GM19025 (cell line): ENCODE measurements around the gene MYH11.
"Not testable (repeated sequence)": the region's sequence is repeated elsewhere in the genome, so short reads cannot be mapped to it uniquely, and the experiment has no call there.

Source experiments
- ATAC-seq: cut with Tn5 transposase; IDR thresholded peaks from one replicate; pipeline ENCODE4 v1.9.1; 2021; ENCODE audit warnings: mild to moderate bottlenecking, low read depth, moderate library complexity; ENCODE audit not compliant: unreplicated experiment

The MYH11 gene

DNA sequence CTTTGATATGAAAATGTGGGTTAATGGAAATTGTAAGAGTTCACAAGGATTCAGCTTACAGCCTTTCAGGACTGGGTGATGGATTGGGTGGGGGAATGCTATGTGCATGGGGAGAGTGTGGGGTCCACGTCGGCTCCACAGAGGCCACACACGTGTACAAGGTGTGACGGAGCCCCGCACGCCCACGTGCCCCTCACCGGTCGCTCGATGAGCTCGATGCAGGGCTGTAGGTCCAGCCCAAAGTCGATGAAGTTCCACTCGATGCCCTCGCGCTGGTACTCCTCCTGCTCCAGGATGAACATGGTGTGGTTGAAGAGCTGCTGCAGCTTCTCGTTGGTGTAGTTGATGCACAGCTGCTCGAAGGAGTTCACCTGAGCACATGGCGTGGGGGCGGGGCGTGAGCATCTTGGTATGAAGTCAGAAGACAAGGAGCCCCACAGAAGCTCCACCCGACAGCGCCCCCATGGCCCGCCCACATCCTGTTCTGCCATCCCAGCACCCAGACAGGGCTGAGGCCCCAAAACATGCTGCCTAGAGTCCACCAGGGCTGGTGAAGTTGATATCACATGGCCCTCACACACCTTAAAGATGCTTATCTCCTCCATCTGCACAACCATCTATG is 99.1 kb downstream of the MYH11 start:
- ATAC-seq, result no peak

DNA sequence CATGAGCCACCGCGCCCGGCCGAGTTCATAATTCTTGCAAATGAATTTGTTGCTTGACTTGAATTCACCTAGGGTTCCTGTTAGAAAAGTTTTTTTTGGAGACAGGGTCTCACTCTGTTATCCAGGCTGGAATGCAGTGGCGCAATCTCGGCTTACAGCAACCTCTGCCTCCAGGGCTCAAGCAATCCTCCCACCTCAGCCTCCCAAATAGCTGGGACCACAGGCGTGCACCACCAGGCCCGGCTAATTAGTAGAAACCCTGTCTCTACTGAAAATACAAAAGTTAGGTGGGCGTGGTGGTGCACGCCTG is 99.8 kb downstream of the MYH11 start:
- ATAC-seq, result no peak

GRCh38 chr16:15754821-15755534 is 101.8 kb downstream of the MYH11 start:
- no peak for ATAC-seq

GRCh38 chr16:15752717-15753488 is 103.9 kb downstream of the MYH11 start:
- ATAC-seq, result no peak

DNA sequence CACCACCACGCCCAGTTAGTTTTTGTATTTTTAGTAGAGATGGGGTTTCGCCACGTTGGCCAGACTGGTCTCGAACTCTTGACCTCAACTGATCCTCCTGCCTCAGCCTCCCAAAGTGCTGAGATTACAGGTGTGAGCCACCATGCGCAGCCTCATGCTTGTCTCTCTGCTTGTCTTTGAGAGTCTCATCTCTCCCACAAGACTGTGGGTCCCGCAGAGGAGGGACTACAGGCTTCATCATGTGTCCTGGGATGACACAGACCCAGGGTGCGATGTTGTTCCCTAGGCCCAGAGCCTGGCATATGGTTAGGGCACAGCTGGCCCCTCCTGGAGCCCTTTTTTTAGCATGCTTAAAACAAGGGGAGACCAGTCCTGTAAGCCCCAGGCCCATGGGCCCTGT is 104.9 kb downstream of the MYH11 start:
- no peak for ATAC-seq

- ATAC-seq, result no peak
These were observed 106.8 kb downstream of the MYH11 start for GRCh38 chr16:15749985-15750384.

- no peak for ATAC-seq
These were observed 107.5 kb downstream of the MYH11 start for GRCh38 chr16:15749371-15749770.

DNA sequence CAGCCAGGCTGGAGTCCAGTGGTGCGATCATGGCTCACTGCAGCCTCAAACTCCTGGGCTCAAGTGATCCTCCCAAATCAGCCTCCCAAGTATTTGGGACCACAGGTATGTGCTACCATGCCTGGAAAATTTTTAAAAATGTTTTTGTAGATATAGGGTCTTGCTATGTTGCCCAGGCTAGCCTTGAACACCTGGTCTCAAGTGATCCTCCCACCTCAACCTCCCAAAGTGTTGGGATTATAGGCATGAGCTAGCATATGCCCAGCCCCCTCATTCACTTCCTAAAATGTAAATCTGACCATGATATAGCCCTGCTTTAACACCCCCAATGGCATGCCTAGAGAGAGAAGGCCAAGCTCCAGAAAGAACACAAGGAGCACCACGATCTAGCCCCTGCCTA is 108.2 kb downstream of the MYH11 start:
- ATAC-seq, result no peak

DNA sequence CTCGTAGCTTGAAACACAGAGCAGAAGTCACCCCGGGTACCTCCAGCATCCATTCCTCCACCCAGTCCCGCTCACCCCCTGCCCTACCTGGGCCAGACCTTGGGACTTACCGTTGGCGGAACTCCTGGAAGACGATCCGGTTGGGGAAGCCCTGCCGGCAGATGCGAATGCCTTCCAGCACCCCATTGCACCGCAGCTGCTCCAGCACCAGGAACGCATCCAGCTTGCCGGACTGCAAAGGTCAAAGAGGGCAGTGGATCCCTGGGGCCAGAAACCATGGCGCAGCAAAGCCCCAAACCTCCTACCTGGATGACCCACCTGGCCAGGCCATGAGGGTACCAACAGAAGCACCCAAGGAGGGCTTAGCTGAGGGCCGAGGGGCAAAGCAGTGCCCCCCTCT is 108.9 kb downstream of the MYH11 start:
- no peak for ATAC-seq

DNA sequence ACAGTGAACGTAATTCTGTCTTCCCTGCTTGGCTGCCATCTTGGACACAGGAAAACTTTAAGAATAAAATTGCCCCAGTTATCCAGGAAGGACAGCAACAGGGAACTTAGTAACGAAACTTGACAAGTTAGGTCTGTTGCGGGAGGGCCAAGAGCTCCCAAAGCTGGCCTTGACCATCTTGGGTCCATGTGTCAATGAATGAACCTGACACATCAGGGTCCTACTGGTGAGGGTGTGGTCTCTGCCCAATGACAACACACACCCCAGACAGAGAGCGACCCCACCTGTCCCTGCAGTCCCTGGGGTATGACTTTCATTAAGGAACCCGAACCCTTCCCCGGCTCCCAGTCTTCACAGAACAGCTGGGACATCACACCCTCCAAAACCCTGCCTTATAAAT is 110.5 kb downstream of the MYH11 start:
- no peak for ATAC-seq

DNA sequence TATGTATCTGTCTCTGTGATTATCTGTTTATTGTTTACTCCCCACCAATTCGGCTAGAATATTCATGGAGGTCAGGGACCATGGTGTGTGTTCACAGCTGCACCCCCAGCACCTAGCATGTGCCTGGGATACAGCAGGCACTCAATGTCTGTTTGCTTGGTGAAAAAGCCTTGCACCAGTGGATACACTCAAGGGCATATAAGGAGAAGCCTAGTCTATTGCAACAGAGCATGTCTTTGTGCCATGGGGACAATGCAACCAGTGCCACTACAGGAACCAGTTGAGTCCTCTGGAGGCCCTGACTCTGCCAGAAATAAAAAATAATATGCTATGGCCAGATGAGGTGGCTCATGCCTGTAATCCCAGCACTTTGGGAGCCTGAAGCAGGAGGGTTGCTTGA is 113.2 kb downstream of the MYH11 start:
- no peak for ATAC-seq

DNA sequence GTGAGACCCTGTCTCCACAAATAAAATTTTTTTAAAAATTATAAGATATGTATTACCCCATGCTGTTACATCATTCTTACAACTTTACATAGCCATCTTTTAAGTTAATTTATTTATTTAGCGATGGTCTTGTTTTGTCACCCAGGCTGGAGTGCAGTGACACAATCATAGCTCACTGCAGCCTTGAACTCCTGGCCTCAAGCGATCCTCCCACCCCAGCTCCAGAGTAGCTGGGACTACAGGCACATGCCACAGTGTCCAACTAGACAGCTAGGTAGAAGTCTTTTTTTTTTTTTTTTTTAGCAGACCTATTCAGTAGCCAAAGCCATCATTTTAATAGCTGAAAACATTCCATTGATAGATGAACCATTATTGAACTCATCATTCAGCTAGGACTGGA is 114.1 kb downstream of the MYH11 start:
- no peak for ATAC-seq

- no peak for ATAC-seq
These were observed 115.5 kb downstream of the MYH11 start for GRCh38 chr16:15741207-15741871.

DNA sequence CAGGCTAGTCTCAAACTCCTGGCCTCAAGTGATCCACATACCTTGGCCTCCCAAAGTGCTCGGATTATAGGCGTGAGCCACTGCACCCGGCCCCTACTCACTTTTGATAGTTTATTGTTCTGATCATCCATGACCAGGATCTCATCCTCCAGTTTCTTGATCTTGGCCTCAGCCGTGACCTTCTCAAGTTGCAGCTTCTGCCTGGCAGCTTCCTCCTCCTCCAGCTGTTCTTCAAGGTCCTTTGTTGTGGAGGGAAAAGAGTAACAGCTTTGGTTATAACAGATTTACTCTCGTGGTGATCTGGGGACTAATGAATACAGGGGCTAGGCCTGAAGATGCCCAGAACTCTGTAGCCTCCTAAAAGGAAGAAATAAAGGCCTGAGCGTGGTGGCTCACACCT is 116.9 kb downstream of the MYH11 start:
- ATAC-seq, result no peak

DNA sequence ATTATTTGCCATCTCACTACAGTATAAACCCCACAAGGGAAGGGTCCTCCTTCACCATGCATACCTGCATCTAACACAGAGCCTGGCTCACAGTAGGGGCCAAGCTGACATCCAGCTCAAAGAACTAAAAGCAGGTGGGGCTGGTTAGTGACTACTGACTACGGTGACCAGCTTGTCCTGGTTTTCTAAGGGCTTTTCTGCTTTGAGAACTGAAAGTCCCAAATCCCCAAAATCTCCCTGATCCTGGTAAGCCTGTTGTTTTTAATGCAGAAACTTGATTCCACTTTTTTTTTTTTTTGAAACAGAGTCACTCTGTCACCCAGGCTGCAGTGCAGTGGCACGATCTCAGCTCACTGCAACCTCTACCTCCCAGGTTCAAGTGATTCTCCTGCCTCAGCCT is 117.4 kb downstream of the MYH11 start:
- ATAC-seq, result no peak

GRCh38 chr16:15737140-15737644 is 119.6 kb downstream of the MYH11 start:
- ATAC-seq, result no peak

DNA sequence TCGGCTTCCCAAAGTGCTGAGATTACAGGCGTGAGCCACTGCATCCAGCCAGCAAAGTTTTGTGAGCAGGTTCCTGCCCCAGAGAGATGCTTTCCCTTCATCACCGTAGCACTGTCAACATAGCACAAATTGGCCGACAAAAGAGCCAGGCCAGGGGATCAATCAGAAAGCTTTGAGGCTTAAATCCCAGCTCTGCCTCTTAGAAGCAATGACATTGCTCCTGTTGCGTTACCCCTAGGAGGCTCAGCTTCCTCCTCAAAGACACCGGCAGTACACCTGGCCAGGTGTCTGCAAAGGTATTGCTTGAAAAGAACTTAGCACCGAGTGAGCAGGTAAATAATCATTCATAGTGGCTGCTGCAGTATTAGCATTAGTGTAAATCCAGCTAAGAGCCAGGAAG is 120.3 kb downstream of the MYH11 start:
- ATAC-seq, result no peak

DNA sequence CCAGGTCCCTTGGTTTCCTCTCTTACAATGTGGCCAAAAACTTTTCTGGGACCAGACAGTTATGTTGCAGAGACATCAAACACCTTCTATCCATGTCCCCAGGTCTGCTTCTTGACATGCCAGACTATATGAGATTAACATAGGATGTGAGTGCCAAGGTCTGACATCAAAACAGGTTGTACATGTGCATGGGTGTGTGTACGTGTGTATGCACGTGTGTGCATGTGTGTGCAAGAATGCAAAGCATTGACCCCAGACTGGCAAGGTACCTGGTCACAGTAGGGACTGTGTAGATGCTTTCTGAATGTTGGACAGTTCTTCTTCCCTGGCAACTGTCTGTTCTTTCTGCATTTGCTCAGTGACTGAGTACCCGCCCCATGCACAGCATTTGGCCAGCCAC is 121.2 kb downstream of the MYH11 start:
- ATAC-seq, result no peak

- ATAC-seq, result no peak
These were observed 124.4 kb downstream of the MYH11 start for GRCh38 chr16:15732416-15732815.

DNA sequence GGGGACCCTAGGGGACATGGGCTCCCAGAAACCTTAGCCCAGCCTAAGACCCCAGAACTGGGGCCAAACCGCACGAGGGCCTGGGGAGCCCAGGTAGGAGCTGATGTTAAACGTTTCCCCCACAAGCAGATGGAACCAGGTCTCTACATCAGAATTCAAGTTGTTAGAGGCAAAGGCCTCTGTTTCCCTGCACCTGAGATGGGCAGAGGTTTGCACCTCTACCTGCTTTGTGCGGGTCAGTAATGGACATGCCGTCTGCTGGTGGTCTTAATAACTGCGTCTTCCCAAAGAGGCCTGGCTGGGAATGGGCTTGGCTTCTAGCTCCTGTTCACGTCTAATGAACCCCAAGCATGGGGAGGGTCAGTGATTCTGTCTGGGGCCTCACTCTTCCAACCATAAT is 127.7 kb downstream of the MYH11 start:
- no peak for ATAC-seq

DNA sequence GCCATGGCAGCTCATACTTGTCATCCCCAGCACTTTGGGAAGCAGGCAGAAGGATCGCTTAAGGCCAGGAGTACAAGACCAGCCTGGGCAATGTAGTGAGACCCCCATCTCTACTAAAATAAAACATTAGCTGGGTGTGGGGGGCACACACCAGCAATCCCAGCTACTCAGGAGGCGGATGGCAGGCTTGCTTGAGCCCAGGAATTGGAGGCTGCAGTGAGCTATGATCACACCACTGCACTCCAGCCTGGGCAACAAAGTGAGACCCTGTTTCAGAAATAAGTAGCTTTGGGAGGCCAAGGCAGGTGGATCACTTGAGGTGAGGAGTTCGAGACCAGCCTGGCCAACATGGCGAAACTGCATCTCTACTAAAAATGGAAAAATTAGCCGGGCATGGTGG is 129.1 kb downstream of the MYH11 start:
- ATAC-seq, result not testable (repeated sequence)
